HEK293 (cell line): Measurements from ENCODE around the gene HNRNPL.

Source experiments
- AEBP2 ChIP-seq: fragments of 450-650 bp; formaldehyde crosslinking; IDR thresholded peaks from 2 replicates; pipeline ENCODE4 v1.5.1; 2016; ENCODE audit warnings: missing biosample characterization, missing genetic modification characterization, borderline replicate concordance
- GLIS1 ChIP-seq: fragments of 450-650 bp; formaldehyde crosslinking; IDR thresholded peaks from 2 replicates; pipeline ENCODE4 v1.5.1; 2016; ENCODE audit warnings: missing biosample characterization, missing genetic modification characterization
- REST ChIP-seq: fragments of 450-650 bp; formaldehyde crosslinking; IDR thresholded peaks from 2 replicates; pipeline ENCODE4 v1.5.1; 2016; ENCODE audit warnings: missing biosample characterization, missing genetic modification characterization
- SCRT1 ChIP-seq: fragments of 450-650 bp; formaldehyde crosslinking; IDR thresholded peaks from 2 replicates; pipeline ENCODE4 v1.5.1; 2016; ENCODE audit warnings: missing biosample characterization, missing genetic modification characterization, borderline replicate concordance
- WT1 ChIP-seq: fragments of 450-650 bp; formaldehyde crosslinking; IDR thresholded peaks from 2 replicates; pipeline ENCODE4 v1.5.1; 2016; ENCODE audit warnings: missing biosample characterization, missing genetic modification characterization
- ZBTB1 ChIP-seq: fragments of 450-650 bp; formaldehyde crosslinking; IDR thresholded peaks from 2 replicates; pipeline ENCODE4 v1.5.1; 2016; ENCODE audit warnings: missing biosample characterization, missing genetic modification characterization
- ZBTB10 ChIP-seq: fragments of 450-650 bp; formaldehyde crosslinking; IDR thresholded peaks from 2 replicates; pipeline ENCODE4 v1.5.1; 2016; ENCODE audit warnings: missing biosample characterization, missing genetic modification characterization
- ZFP37 ChIP-seq: fragments of 450-650 bp; formaldehyde crosslinking; IDR thresholded peaks from 2 replicates; pipeline ENCODE4 v1.5.1; 2016; ENCODE audit warnings: missing biosample characterization, missing genetic modification characterization
- ZFP41 ChIP-seq: fragments of 450-650 bp; formaldehyde crosslinking; IDR thresholded peaks from 2 replicates; pipeline ENCODE4 v1.5.1; 2016; ENCODE audit warnings: missing biosample characterization, missing genetic modification characterization, borderline replicate concordance
- ZIC2 ChIP-seq: fragments of 450-650 bp; formaldehyde crosslinking; IDR thresholded peaks from 2 replicates; pipeline ENCODE4 v1.5.1; 2016; ENCODE audit warnings: missing biosample characterization, missing genetic modification characterization
- ZNF121 ChIP-seq: fragments of 450-650 bp; formaldehyde crosslinking; IDR thresholded peaks from 2 replicates; pipeline ENCODE4 v1.5.1; 2016; ENCODE audit warnings: missing biosample characterization, missing genetic modification characterization
- ZNF280C ChIP-seq: fragments of 450-650 bp; formaldehyde crosslinking; IDR thresholded peaks from 2 replicates; pipeline ENCODE4 v1.5.1; 2016; ENCODE audit warnings: missing biosample characterization, missing genetic modification characterization
- ZNF280D ChIP-seq: fragments of 450-650 bp; formaldehyde crosslinking; IDR thresholded peaks from 2 replicates; pipeline ENCODE4 v1.5.1; 2016; ENCODE audit warnings: missing biosample characterization, missing genetic modification characterization
- ZNF449 ChIP-seq: fragments of 450-650 bp; formaldehyde crosslinking; IDR thresholded peaks from 2 replicates; pipeline ENCODE4 v1.5.1; 2017; ENCODE audit warnings: missing biosample characterization, mild to moderate bottlenecking, missing genetic modification characterization, moderate library complexity
- ZNF501 ChIP-seq: fragments of 450-650 bp; formaldehyde crosslinking; IDR thresholded peaks from 2 replicates; pipeline ENCODE4 v1.5.1; 2016; ENCODE audit warnings: missing biosample characterization, missing genetic modification characterization
- ZNF585B ChIP-seq: fragments of 450-650 bp; formaldehyde crosslinking; IDR thresholded peaks from 2 replicates; pipeline ENCODE4 v1.5.1; 2016; ENCODE audit warnings: missing biosample characterization, missing genetic modification characterization
- ZNF600 ChIP-seq: fragments of 450-650 bp; formaldehyde crosslinking; IDR thresholded peaks from 2 replicates; pipeline ENCODE4 v1.5.1; 2016; ENCODE audit warnings: missing biosample characterization, missing genetic modification characterization
- ZNF677 ChIP-seq: fragments of 450-650 bp; IDR thresholded peaks from 2 replicates; pipeline ENCODE4 v1.5.0; 2018; ENCODE audit warnings: missing biosample characterization, mild to moderate bottlenecking, missing genetic modification characterization, moderate library complexity
- ZNF707 ChIP-seq: fragments of 450-650 bp; formaldehyde crosslinking; IDR thresholded peaks from 2 replicates; pipeline ENCODE4 v1.5.1; 2016; ENCODE audit warnings: missing biosample characterization, missing genetic modification characterization
- ZNF792 ChIP-seq: fragments of 450-650 bp; formaldehyde crosslinking; IDR thresholded peaks from 2 replicates; pipeline ENCODE4 v1.5.1; 2016; ENCODE audit warnings: missing biosample characterization, missing genetic modification characterization
- ZSCAN16 ChIP-seq: fragments of 450-650 bp; formaldehyde crosslinking; IDR thresholded peaks from 2 replicates; pipeline ENCODE4 v1.5.1; 2016; ENCODE audit warnings: missing biosample characterization, missing genetic modification characterization
- ZSCAN23 ChIP-seq: fragments of 450-650 bp; formaldehyde crosslinking; IDR thresholded peaks from 2 replicates; pipeline ENCODE4 v1.5.1; 2016; ENCODE audit warnings: missing biosample characterization, missing genetic modification characterization
- ZSCAN5A ChIP-seq: fragments of 450-650 bp; formaldehyde crosslinking; IDR thresholded peaks from 2 replicates; pipeline ENCODE4 v1.5.1; 2016; ENCODE audit warnings: missing biosample characterization, missing genetic modification characterization

Gene HNRNPL

GRCh38 chr19:38851622-38852230, 1.9 kb upstream of the HNRNPL start (continued):
- no peak for TF ChIP-seq ZNF449 (tag by site-specific recombination)
- peak; percentile 18; the same call in 1 of the 2 replicates for TF ChIP-seq ZSCAN16 (tag by site-specific recombination)
- 0 out of 2 replicates have a peak, but pooled peaks have one; percentile 66 for TF ChIP-seq ZNF792
- TF ChIP-seq ZNF677 (tag by site-specific recombination), result no peak
- no peak for TF ChIP-seq ZFP41 (tag by site-specific recombination)
- TF ChIP-seq GLIS1, result peak; percentile 94
- no peak; the same call in 1 of the 2 replicates for TF ChIP-seq ZFP37 (tag by site-specific recombination)
- peak; percentile 98 for TF ChIP-seq REST (tag by site-specific recombination)
- TF ChIP-seq SCRT1 (tag by site-specific recombination), result 0 out of 2 replicates have a peak, but pooled peaks have one; percentile 30
- TF ChIP-seq ZBTB10 (tag by site-specific recombination), result peak; percentile 98
- TF ChIP-seq ZBTB1, result no peak
- TF ChIP-seq ZNF707 (tag by site-specific recombination), result no peak
- TF ChIP-seq ZNF501 (tag by site-specific recombination), result peak; percentile 94
- peak; percentile 52; the same call in 1 of the 2 replicates for TF ChIP-seq ZNF600 (tag by site-specific recombination)
- TF ChIP-seq WT1 (tag by site-specific recombination), result peak; percentile 47; the same call in 1 of the 2 replicates
- no peak for TF ChIP-seq ZSCAN23
- TF ChIP-seq AEBP2 (tag by site-specific recombination), result no peak
- TF ChIP-seq ZNF280C (tag by site-specific recombination), result no peak
- TF ChIP-seq ZNF585B, result no peak; the same call in 1 of the 2 replicates
- TF ChIP-seq ZIC2 (tag by site-specific recombination), result no peak
- TF ChIP-seq ZNF280D (tag by site-specific recombination), result peak; percentile 99
- peak; percentile 15; the same call in 1 of the 2 replicates for TF ChIP-seq ZSCAN5A (tag by site-specific recombination)
- TF ChIP-seq ZNF121 (tag by site-specific recombination), result peak; percentile 73
